ENCODE measurements around the gene TCEAL4.
A peak's percentile ranks its signal among the peaks of the same experiment; 100 is the strongest.

DNA sequence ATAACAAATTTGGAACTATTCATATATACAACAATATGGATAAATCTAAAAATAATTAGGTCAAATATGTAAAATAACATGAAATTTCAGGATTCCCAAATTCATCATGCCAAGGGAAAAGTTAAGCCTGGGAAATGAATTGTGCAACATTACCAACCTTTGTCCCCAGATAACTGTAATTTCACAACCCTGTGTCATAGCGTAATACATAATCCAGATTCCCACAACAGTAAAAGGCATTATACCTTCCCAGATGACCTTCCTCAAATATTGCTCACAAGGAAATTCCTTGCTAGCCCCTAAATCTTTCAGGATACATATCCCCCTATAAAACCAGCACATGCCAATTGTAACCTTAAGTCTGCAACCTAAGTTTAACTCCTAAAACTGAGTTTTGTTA, 33.1 kb upstream of the TCEAL4 start:
- TF ChIP-seq, protein P1, sequence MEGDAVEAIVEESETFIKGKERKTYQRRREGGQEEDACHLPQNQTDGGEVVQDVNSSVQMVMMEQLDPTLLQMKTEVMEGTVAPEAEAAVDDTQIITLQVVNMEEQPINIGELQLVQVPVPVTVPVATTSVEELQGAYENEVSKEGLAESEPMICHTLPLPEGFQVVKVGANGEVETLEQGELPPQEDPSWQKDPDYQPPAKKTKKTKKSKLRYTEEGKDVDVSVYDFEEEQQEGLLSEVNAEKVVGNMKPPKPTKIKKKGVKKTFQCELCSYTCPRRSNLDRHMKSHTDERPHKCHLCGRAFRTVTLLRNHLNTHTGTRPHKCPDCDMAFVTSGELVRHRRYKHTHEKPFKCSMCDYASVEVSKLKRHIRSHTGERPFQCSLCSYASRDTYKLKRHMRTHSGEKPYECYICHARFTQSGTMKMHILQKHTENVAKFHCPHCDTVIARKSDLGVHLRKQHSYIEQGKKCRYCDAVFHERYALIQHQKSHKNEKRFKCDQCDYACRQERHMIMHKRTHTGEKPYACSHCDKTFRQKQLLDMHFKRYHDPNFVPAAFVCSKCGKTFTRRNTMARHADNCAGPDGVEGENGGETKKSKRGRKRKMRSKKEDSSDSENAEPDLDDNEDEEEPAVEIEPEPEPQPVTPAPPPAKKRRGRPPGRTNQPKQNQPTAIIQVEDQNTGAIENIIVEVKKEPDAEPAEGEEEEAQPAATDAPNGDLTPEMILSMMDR (IDR thresholded peaks at IDR 0.05; ENCODE audit: low read depth, low read length, missing input control), result no peak
- TF ChIP-seq, protein P2, sequence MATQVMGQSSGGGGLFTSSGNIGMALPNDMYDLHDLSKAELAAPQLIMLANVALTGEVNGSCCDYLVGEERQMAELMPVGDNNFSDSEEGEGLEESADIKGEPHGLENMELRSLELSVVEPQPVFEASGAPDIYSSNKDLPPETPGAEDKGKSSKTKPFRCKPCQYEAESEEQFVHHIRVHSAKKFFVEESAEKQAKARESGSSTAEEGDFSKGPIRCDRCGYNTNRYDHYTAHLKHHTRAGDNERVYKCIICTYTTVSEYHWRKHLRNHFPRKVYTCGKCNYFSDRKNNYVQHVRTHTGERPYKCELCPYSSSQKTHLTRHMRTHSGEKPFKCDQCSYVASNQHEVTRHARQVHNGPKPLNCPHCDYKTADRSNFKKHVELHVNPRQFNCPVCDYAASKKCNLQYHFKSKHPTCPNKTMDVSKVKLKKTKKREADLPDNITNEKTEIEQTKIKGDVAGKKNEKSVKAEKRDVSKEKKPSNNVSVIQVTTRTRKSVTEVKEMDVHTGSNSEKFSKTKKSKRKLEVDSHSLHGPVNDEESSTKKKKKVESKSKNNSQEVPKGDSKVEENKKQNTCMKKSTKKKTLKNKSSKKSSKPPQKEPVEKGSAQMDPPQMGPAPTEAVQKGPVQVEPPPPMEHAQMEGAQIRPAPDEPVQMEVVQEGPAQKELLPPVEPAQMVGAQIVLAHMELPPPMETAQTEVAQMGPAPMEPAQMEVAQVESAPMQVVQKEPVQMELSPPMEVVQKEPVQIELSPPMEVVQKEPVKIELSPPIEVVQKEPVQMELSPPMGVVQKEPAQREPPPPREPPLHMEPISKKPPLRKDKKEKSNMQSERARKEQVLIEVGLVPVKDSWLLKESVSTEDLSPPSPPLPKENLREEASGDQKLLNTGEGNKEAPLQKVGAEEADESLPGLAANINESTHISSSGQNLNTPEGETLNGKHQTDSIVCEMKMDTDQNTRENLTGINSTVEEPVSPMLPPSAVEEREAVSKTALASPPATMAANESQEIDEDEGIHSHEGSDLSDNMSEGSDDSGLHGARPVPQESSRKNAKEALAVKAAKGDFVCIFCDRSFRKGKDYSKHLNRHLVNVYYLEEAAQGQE (IDR thresholded peaks at IDR 0.05), result no peak
- no peak for TF ChIP-seq TAF1 (conservative IDR thresholded peaks at IDR 0.05)
- TF ChIP-seq, protein P3, sequence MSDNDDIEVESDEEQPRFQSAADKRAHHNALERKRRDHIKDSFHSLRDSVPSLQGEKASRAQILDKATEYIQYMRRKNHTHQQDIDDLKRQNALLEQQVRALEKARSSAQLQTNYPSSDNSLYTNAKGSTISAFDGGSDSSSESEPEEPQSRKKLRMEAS (IDR thresholded peaks at IDR 0.05), result no peak
- TF ChIP-seq SP1 (IDR thresholded peaks at IDR 0.05), result no peak
- TF ChIP-seq FOXA1 (IDR thresholded peaks at IDR 0.05), result no peak
- TF ChIP-seq, protein P4, sequence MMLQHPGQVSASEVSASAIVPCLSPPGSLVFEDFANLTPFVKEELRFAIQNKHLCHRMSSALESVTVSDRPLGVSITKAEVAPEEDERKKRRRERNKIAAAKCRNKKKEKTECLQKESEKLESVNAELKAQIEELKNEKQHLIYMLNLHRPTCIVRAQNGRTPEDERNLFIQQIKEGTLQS (IDR thresholded peaks at IDR 0.05), result peak; percentile 15
- TF ChIP-seq RAD21 (IDR thresholded peaks at IDR 0.05), result no peak
- peak in 1 of 2 donors; percentile 24 for TF ChIP-seq RXRA (IDR thresholded peaks at IDR 0.05)
- TF ChIP-seq GABPA (IDR thresholded peaks at IDR 0.05 in 1 of 2, conservative IDR thresholded peaks at IDR 0.05 in 1 of 2), result no peak
- no peak for TF ChIP-seq EGR1 (IDR thresholded peaks at IDR 0.05; ENCODE audit: low read depth in 2 of 2)

All from liver (tissue), 3 donors.